HEK293T (cell line): ENCODE data around the gene CYP4F8.

Experiments used
- BHLHE40 ChIP-seq: fragments of 450-650 bp; IDR thresholded peaks from 2 replicates; pipeline ENCODE4 v1.6.1; 2016; ENCODE audit warnings: mild to moderate bottlenecking, moderate library complexity, borderline replicate concordance
- ELF4 ChIP-seq: fragments of 450-650 bp; IDR thresholded peaks from 2 replicates; pipeline ENCODE4 v1.6.1; 2017; ENCODE audit warnings: antibody characterized with exemption
- FOXA1 ChIP-seq: fragments of 450-650 bp; IDR thresholded peaks from 2 replicates; pipeline ENCODE4 v1.6.1; 2016; ENCODE audit warnings: mild to moderate bottlenecking
- FOXK2 ChIP-seq: fragments of 450-650 bp; IDR thresholded peaks from 2 replicates; pipeline ENCODE4 v1.6.1; 2016; ENCODE audit warnings: mild to moderate bottlenecking
- FOXM1 ChIP-seq: fragments of 450-650 bp; IDR thresholded peaks from 2 replicates; pipeline ENCODE4 v1.6.1; 2017; ENCODE audit warnings: mild to moderate bottlenecking, borderline replicate concordance
- HDGF ChIP-seq: fragments of 450-650 bp; IDR thresholded peaks from 2 replicates; pipeline ENCODE4 v1.6.1; 2017; ENCODE audit warnings: antibody characterized with exemption, borderline replicate concordance
- NFRKB ChIP-seq: fragments of 450-650 bp; IDR thresholded peaks from 2 replicates; pipeline ENCODE4 v1.6.1; 2016; ENCODE audit warnings: mild to moderate bottlenecking, moderate library complexity
- PKNOX1 ChIP-seq: fragments of 450-650 bp; IDR thresholded peaks from 2 replicates; pipeline ENCODE4 v1.6.1; 2016
- SP1 ChIP-seq: fragments of 450-650 bp; IDR thresholded peaks from 2 replicates; pipeline ENCODE4 v1.6.1; 2017
- SUZ12 ChIP-seq: fragments of 450-650 bp; IDR thresholded peaks from 2 replicates; pipeline ENCODE4 v1.6.1; 2016; ENCODE audit warnings: mild to moderate bottlenecking
- TARDBP ChIP-seq: fragments of 450-650 bp; IDR thresholded peaks from 2 replicates; pipeline ENCODE4 v1.6.1; 2016
- ZNF384 ChIP-seq: fragments of 450-650 bp; IDR thresholded peaks from 2 replicates; pipeline ENCODE4 v1.6.1; 2016

GRCh38 chr19:15656467-15656866, 41.4 kb downstream of the CYP4F8 start:
- TF ChIP-seq SP1: no peak
- TF ChIP-seq ZNF384: no peak
- no peak for TF ChIP-seq BHLHE40
- no peak for TF ChIP-seq TARDBP
- TF ChIP-seq FOXK2: no peak
- TF ChIP-seq ELF4: no peak
- no peak for TF ChIP-seq HDGF
- no peak for TF ChIP-seq FOXM1
- no peak for TF ChIP-seq SUZ12
- no peak for TF ChIP-seq FOXA1
- TF ChIP-seq PKNOX1: no peak
- no peak for TF ChIP-seq NFRKB
